Measurements from ENCODE around the gene BZW2. TPM values are rescaled to one million over a fixed set of nuclear protein-coding genes. Genes with fewer than 3 reads are reported as not detected.

Gene BZW2
- total and polyA plus RNA-seq, 11 donors: 195 to 808 (median 297) TPM

DNA sequence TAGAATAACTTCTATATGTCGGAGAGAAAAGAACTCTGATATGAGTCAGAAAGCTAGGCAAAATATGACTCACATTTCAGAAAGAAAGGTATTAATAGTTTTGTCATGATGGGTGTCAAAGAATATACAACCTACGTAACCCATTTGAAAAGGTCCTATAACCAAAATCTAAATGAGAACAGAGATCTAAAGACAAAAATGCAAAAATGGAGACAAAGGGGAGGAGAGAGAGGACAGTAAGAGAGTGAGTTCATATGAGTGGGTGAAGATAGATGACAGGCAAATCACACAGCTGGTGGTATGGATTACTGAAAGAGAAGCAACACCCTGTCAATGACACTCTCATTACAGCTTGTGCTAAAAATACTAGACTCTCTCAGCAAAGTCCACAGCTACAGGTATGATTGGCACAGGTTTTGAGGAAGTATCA, 26.0 kb upstream of the BZW2 start:
- no peak overlapping the region for H3K27ac ChIP-seq
- H3K4me1 ChIP-seq: peaks cover 0 to 4% (median 0%) of the 10 kb centered on the region in 12 donors
- H3K36me3 ChIP-seq: peaks cover 0 to 99% (median 55%) of the 10 kb centered on the region in 9 donors
- no peak overlapping the region for H3K4me3 ChIP-seq
- no peak for TF ChIP-seq POLR2A (IDR thresholded peaks at IDR 0.05)
- TF ChIP-seq, protein P1, sequence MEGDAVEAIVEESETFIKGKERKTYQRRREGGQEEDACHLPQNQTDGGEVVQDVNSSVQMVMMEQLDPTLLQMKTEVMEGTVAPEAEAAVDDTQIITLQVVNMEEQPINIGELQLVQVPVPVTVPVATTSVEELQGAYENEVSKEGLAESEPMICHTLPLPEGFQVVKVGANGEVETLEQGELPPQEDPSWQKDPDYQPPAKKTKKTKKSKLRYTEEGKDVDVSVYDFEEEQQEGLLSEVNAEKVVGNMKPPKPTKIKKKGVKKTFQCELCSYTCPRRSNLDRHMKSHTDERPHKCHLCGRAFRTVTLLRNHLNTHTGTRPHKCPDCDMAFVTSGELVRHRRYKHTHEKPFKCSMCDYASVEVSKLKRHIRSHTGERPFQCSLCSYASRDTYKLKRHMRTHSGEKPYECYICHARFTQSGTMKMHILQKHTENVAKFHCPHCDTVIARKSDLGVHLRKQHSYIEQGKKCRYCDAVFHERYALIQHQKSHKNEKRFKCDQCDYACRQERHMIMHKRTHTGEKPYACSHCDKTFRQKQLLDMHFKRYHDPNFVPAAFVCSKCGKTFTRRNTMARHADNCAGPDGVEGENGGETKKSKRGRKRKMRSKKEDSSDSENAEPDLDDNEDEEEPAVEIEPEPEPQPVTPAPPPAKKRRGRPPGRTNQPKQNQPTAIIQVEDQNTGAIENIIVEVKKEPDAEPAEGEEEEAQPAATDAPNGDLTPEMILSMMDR (IDR thresholded peaks at IDR 0.05): no peak
- DNase-seq (no peak), ATAC-seq (peak in 3 of 4 donors; percentile 54 to 76 (median 70))
- no peaks in the 10 kb centered on the region for H3K27me3 ChIP-seq
- 85 to 95% (median 90%) methylated on average over 2 of the region's 2 CpGs for whole genome bisulfite sequencing, 4 donors
- H3K9me3 ChIP-seq: no peaks in the 10 kb centered on the region
- intact Hi-C loops (cut with DNase I): loop anchor here in 1 of 10 donors (10.0 kb wide), 1 partner anchor 295 kb away; no protein-coding TSS in a partner anchor

DNA sequence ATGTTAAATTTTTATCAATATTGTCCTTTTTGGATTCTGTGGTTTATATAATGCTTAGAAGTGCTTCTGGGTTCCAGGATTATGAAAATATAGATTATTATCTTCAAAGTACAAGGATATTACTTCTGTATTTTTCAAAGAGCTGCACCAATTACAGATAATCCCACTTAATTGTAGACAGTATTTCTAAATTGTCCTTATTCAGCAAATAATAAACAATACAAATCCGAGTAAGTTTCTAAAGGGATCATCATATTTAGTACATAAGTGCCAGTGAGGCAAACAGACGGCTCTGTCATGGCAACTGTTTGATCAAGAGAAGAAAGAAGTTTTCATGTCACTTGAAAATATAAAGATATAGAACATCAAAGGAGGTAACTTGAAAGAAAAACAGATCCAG, 19.6 kb upstream of the BZW2 start:
- H3K27ac ChIP-seq: no peak overlapping the region
- TF ChIP-seq POLR2A (IDR thresholded peaks at IDR 0.05): no peak
- 70 to 98% (median 94%) methylated on average over 2 of the region's 2 CpGs for WGBS, 4 donors
- H3K9me3 ChIP-seq: no peaks in the 10 kb centered on the region
- H3K27me3 ChIP-seq: no peaks in the 10 kb centered on the region
- H3K4me1 ChIP-seq: no peaks in the 10 kb centered on the region
- DNase-seq (no peak), ATAC-seq (no peak)
- intact Hi-C loops (cut with DNase I): no loop called here
- H3K4me3 ChIP-seq: no peak overlapping the region
- peaks cover 0 to 75% (median 42%) of the 10 kb centered on the region in 9 donors for H3K36me3 ChIP-seq

DNA sequence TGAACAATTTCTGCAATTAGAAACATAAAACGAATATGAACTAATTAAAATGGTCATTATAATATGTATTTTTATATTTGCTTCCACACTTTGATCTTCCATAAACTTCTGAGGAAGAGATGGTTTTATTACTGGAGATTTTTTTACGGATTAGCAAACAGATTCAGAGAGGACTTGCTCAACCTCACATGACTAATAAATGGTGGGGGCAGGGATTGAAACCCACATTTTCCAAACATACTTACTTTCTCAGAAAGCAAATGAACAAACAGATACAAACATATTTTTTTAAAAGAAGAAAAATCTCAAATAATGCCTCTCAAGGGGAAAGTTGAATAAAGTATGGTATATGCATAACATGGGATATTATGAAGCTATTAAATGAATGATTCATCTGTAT, 18.7 kb upstream of the BZW2 start:
- intact Hi-C loops (cut with DNase I): no loop called here

DNA sequence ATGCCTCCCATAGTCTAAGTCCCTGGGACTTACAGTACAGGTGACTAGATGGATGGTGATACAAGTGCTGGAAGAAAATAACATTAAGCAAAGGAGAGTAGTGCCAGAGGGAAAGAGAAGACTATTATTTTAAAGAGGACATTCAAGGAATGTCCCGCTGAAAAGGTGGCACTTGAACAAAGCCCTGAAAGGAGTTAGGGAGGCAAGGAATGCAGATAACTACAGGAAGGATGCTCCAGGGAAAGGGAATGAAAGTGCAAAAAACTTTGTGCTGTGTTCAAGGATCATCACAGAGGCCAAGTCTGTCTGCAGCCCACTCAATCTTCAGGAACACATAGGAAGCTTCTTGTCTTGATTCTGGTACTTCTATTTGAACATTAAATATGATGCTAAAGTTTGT, 15.3 kb upstream of the BZW2 start:
- H3K9me3 ChIP-seq: no peaks in the 10 kb centered on the region
- H3K4me3 ChIP-seq: no peak overlapping the region
- TF ChIP-seq POLR2A (IDR thresholded peaks at IDR 0.05): no peak
- TF ChIP-seq, protein P1 (IDR thresholded peaks at IDR 0.05): no peak
- 69 to 75% (median 74%) methylated on average over 1 of the region's 1 CpG for WGBS, 4 donors
- DNase-seq (no peak), ATAC-seq (no peak)
- peaks cover 0 to 18% (median 9%) of the 10 kb centered on the region in 12 donors for H3K4me1 ChIP-seq
- intact Hi-C loops (cut with DNase I): no loop called here
- H3K27ac ChIP-seq: no peak overlapping the region
- peaks cover 0 to 44% (median 15%) of the 10 kb centered on the region in 9 donors for H3K36me3 ChIP-seq
- H3K27me3 ChIP-seq: no peaks in the 10 kb centered on the region

More for the DNA sequence above, 18.7 kb upstream of the BZW2 start:
- WGBS, 4 donors: 78 to 92% (median 88%) methylated on average over 2 of the region's 2 CpGs
- H3K4me1 ChIP-seq: no peaks in the 10 kb centered on the region
- no peaks in the 10 kb centered on the region for H3K9me3 ChIP-seq
- no peaks in the 10 kb centered on the region for H3K27me3 ChIP-seq
- H3K27ac ChIP-seq: no peak overlapping the region
- no peak for ATAC-seq
- no peak for DNase-seq
- no peak overlapping the region for H3K4me3 ChIP-seq
- peaks cover 0 to 67% (median 35%) of the 10 kb centered on the region in 9 donors for H3K36me3 ChIP-seq
- TF ChIP-seq POLR2A (IDR thresholded peaks at IDR 0.05): no peak
- TF ChIP-seq, protein P1 (IDR thresholded peaks at IDR 0.05): no peak

DNA sequence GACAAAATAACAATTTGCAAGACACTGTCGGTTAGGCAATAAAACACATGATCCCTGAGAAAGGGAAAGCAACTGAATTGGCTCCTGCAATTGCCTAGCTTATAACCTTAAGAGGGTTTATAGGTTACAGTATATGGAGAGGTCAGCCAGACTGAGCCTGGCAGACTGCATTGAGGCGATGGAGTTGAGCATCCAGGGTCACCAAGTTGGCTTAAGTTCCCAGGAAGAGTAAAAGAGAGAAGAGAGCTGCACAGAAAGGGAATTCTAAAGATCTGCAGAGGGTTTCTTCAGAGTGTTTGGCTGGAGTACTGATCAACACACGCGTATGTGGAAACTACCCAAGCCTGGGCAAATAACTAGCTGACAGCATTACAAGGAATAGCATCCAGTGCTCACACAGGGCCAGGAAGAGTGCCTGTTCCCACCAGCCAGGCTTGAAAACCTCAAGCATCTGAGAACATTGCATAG, 11.7 kb upstream of the BZW2 start:
- DNase-seq (no peak), ATAC-seq (peak; percentile 48 to 84 (median 64))
- TF ChIP-seq, protein P1 (IDR thresholded peaks at IDR 0.05): no peak
- TF ChIP-seq POLR2A (IDR thresholded peaks at IDR 0.05): no peak
- no peaks in the 10 kb centered on the region for H3K27me3 ChIP-seq
- H3K4me1 ChIP-seq: peaks cover 5 to 51% (median 39%) of the 10 kb centered on the region in 12 donors
- H3K9me3 ChIP-seq: no peaks in the 10 kb centered on the region
- peak overlapping the region in 8 of 12 donors; percentile 1 to 63 (median 8) for H3K27ac ChIP-seq
- intact Hi-C loops (cut with DNase I): no loop called here
- no peak overlapping the region for H3K4me3 ChIP-seq
- H3K36me3 ChIP-seq: peaks cover 0 to 27% (median 10%) of the 10 kb centered on the region in 9 donors
- whole genome bisulfite sequencing, 4 donors: 43 to 62% (median 54%) methylated on average over 4 of the region's 4 CpGs
